ENCODE measurements around the gene ANO8. TPM values are rescaled to one million over a fixed set of nuclear protein-coding genes. Genes with fewer than 3 reads are reported as not detected.

ANO8 gene
- total and polyA plus RNA-seq, 2 of the 13 experiments (the other 11 are each of a cell fraction or from before 2014, with no cell fraction given), result 1.8 to 3.5 TPM

DNA sequence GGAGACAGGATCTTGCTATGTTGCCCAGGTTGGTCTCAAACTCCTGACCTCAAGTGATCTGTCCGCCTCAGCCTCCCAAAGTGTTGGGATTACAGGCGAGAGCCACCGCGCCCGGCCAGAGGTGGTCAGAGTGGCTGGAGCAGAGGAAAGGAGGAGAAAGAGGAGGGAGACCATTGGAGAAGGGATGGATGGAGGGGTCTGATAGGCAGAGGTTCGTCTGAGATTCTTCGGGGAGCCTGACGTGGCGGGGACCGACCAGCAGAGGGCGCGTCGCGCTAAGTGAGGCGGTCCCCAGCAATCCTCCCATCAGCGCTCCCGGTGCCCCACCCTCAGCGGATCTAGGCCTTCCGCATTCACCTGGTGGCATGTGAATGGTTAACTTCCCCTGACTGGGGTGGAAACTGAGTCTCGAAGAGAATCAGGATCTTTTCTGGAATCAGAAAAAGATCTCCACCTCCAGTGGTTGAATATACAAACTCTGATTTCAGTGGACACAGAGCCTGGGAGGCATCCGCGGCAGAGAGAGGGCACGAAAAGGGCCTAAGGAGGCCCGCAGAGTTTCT lies 11.5 kb upstream of the ANO8 start (continued):
- TF ChIP-seq, protein P1, sequence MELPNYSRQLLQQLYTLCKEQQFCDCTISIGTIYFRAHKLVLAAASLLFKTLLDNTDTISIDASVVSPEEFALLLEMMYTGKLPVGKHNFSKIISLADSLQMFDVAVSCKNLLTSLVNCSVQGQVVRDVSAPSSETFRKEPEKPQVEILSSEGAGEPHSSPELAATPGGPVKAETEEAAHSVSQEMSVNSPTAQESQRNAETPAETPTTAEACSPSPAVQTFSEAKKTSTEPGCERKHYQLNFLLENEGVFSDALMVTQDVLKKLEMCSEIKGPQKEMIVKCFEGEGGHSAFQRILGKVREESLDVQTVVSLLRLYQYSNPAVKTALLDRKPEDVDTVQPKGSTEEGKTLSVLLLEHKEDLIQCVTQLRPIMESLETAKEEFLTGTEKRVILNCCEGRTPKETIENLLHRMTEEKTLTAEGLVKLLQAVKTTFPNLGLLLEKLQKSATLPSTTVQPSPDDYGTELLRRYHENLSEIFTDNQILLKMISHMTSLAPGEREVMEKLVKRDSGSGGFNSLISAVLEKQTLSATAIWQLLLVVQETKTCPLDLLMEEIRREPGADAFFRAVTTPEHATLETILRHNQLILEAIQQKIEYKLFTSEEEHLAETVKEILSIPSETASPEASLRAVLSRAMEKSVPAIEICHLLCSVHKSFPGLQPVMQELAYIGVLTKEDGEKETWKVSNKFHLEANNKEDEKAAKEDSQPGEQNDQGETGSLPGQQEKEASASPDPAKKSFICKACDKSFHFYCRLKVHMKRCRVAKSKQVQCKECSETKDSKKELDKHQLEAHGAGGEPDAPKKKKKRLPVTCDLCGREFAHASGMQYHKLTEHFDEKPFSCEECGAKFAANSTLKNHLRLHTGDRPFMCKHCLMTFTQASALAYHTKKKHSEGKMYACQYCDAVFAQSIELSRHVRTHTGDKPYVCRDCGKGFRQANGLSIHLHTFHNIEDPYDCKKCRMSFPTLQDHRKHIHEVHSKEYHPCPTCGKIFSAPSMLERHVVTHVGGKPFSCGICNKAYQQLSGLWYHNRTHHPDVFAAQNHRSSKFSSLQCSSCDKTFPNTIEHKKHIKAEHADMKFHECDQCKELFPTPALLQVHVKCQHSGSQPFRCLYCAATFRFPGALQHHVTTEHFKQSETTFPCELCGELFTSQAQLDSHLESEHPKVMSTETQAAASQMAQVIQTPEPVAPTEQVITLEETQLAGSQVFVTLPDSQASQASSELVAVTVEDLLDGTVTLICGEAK (IDR thresholded peaks at IDR 0.05), result no peak
- TF ChIP-seq, protein P1 (CRISPR knock-in tag; IDR thresholded peaks at IDR 0.05), result peak; percentile 39; the same call in 1 of the 2 replicates
- TF ChIP-seq MXI1 (IDR thresholded peaks at IDR 0.05; ENCODE audit: borderline replicate concordance, low read depth, low read length) (no peak; the same call in 2 of the 3 replicates), KDM6A (CRISPR knock-in tag; IDR thresholded peaks at IDR 0.05; ENCODE audit: low read depth) (no peak), NRL (CRISPR knock-in tag; IDR thresholded peaks at IDR 0.05; ENCODE audit: borderline replicate concordance) (0 out of 2 replicates have a peak, but pooled peaks have one; percentile 41), MEF2D (CRISPR knock-in tag; IDR thresholded peaks at IDR 0.05) (no peak), ZMYM4 (CRISPR knock-in tag; IDR thresholded peaks at IDR 0.05) (no peak), ZBTB33 (CRISPR knock-in tag; IDR thresholded peaks at IDR 0.05) (peak; percentile 45; the same call in 1 of the 2 replicates), ZNF33B (CRISPR knock-in tag; IDR thresholded peaks at IDR 0.05) (no peak), DR1 (CRISPR knock-in tag; IDR thresholded peaks at IDR 0.05) (no peak), CTCF (CRISPR knock-in tag; IDR thresholded peaks at IDR 0.05) (peak; percentile 96)
- TF ChIP-seq, protein P2, sequence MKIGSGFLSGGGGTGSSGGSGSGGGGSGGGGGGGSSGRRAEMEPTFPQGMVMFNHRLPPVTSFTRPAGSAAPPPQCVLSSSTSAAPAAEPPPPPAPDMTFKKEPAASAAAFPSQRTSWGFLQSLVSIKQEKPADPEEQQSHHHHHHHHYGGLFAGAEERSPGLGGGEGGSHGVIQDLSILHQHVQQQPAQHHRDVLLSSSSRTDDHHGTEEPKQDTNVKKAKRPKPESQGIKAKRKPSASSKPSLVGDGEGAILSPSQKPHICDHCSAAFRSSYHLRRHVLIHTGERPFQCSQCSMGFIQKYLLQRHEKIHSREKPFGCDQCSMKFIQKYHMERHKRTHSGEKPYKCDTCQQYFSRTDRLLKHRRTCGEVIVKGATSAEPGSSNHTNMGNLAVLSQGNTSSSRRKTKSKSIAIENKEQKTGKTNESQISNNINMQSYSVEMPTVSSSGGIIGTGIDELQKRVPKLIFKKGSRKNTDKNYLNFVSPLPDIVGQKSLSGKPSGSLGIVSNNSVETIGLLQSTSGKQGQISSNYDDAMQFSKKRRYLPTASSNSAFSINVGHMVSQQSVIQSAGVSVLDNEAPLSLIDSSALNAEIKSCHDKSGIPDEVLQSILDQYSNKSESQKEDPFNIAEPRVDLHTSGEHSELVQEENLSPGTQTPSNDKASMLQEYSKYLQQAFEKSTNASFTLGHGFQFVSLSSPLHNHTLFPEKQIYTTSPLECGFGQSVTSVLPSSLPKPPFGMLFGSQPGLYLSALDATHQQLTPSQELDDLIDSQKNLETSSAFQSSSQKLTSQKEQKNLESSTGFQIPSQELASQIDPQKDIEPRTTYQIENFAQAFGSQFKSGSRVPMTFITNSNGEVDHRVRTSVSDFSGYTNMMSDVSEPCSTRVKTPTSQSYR (CRISPR knock-in tag; IDR thresholded peaks at IDR 0.05; ENCODE audit: borderline replicate concordance), result no peak
